ENCODE results near the gene HCRTR1.
A peak's percentile ranks its signal among the peaks of the same experiment; 100 is the strongest.

HCRTR1 gene

GRCh38 chr1:31666263-31666963, 48.9 kb downstream of the HCRTR1 start:
- no peak overlapping the region for H3K4me3 ChIP-seq (ENCODE audit: low read depth, low read length)
- TF ChIP-seq CTCF (IDR thresholded peaks at IDR 0.05; ENCODE audit: low read depth, low read length, missing control alignments), result no peak
- DNase-seq, result no peak
- no peaks in the 10 kb centered on the region for H3K36me3 ChIP-seq (replicated peaks)
- H3K27me3 ChIP-seq (replicated peaks), result no peaks in the 10 kb centered on the region
- in situ Hi-C loops (cut with HindIII; ENCODE audit: low pct_ligation_motif_present, low sequenced_read_pairs), result no loop called here
- H3K27ac ChIP-seq, result no peak overlapping the region

- Histone ChIP-seq H3K27me3 (replicated peaks) (no peaks in the 10 kb centered on the region), H3K4me3 (ENCODE audit: low read depth, low read length) (no peak overlapping the region), H3K36me3 (replicated peaks) (no peaks in the 10 kb centered on the region), H3K27ac (no peak overlapping the region)
- DNase-seq, result no peak
- no peak for TF ChIP-seq CTCF (IDR thresholded peaks at IDR 0.05; ENCODE audit: low read depth, low read length, missing control alignments)
- in situ Hi-C loops (cut with HindIII; ENCODE audit: low pct_ligation_motif_present, low sequenced_read_pairs), result no loop called here
Measured at GRCh38 chr1:31667065-31667785, 49.7 kb downstream of the HCRTR1 start.

- TF ChIP-seq CTCF (IDR thresholded peaks at IDR 0.05; ENCODE audit: low read depth, low read length, missing control alignments), result no peak
- DNase-seq, result no peak
- Histone ChIP-seq H3K36me3 (replicated peaks) (no peaks in the 10 kb centered on the region), H3K27ac (no peak overlapping the region), H3K4me3 (ENCODE audit: low read depth, low read length) (no peak overlapping the region), H3K27me3 (replicated peaks) (no peaks in the 10 kb centered on the region)
- in situ Hi-C loops (cut with HindIII; ENCODE audit: low pct_ligation_motif_present, low sequenced_read_pairs), result no loop called here
Measured at GRCh38 chr1:31668303-31668883, 50.9 kb downstream of the HCRTR1 start.

GRCh38 chr1:31669433-31669785, 51.9 kb downstream of the HCRTR1 start:
- no peaks in the 10 kb centered on the region for H3K36me3 ChIP-seq (replicated peaks)
- no peak overlapping the region for H3K27ac ChIP-seq
- TF ChIP-seq CTCF (IDR thresholded peaks at IDR 0.05; ENCODE audit: low read depth, low read length, missing control alignments), result no peak
- in situ Hi-C loops (cut with HindIII; ENCODE audit: low pct_ligation_motif_present, low sequenced_read_pairs), result no loop called here
- H3K27me3 ChIP-seq (replicated peaks), result no peaks in the 10 kb centered on the region
- H3K4me3 ChIP-seq (ENCODE audit: low read depth, low read length), result no peak overlapping the region
- DNase-seq, result no peak

- in situ Hi-C loops (cut with HindIII; ENCODE audit: low pct_ligation_motif_present, low sequenced_read_pairs), result no loop called here
- DNase-seq, result peak; percentile 22
- no peak overlapping the region for H3K27ac ChIP-seq
Measured at GRCh38 chr1:31669786-31670592, 52.5 kb downstream of the HCRTR1 start.

More at GRCh38 chr1:31669786-31670592, 52.5 kb downstream of the HCRTR1 start:
- Histone ChIP-seq H3K27me3 (replicated peaks) (no peaks in the 10 kb centered on the region), H3K4me3 (ENCODE audit: low read depth, low read length) (peak overlapping the region; percentile 12), H3K36me3 (replicated peaks) (no peaks in the 10 kb centered on the region)
- peak; percentile 56 for TF ChIP-seq CTCF (IDR thresholded peaks at IDR 0.05; ENCODE audit: low read depth, low read length, missing control alignments)

All from brain microvascular endothelial cell (primary cell).